UCSD-AML1 (cell line): ENCODE measurements around the gene ACVR1.

ENCODE experiments used
- DNase-seq: peaks from one replicate; lab custom pipeline; 2025; ENCODE audit not compliant: unreplicated experiment; lab: John Stamatoyannopoulos, UW

ACVR1 gene

DNA sequence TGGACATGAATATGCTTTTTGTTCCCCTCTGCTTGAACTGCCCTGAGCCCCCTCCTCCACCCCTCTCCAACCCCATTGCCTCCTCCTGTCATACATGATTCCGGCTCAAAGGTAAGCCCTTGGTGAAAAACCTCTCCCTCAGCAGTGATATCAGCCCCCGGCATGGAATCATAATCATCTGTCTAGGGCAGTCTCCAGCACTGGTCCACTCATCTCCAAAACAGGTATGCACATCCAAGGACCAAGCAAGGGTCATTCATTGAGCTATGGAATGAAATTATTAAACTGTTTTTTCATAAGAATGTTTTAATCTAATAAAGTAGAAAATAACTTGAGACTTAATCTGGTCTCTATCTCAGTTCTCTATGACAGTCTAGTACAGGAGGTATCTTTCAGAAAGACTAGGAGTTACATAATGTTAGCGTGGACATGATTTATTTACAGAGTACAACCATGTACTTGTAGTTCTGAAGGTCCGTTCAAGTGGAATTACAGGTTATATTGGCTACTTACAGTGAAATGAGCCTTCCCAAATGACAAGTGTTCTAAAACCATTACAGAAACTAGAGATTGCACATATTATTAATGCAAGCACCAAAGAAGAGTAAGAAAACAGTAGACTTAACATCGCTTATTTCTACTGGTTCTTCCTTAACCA lies 75.2 kb downstream of the ACVR1 start:
- no peak for DNase-seq

DNA sequence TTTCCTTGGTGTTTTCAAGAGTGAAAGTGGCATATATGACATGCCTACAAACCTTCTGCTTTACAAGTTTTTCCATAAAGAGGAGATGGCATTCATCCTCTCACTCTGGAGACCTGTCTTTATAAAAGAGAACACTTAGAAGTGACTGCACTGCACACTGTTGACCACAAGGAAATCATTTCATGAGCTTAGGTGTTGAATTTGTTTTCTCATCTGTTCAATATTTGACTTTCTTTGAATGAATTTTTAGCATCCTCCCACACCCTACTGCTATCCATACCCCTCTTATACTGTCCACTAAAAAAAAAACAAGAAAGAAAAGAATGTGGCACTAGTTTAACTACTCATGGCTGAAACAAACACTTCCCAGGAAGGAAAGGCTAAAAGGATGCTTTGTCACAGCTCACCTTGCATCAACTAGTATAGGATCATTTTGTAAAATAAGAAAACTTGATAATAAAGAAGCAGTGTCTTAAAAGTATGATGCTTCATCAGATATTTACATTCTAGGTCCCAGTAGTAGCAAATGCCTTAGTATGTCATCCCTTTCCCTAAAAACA lies 83.0 kb downstream of the ACVR1 start:
- no peak for DNase-seq

GRCh38 chr2:157792335-157793052 lies 83.6 kb downstream of the ACVR1 start:
- no peak for DNase-seq

GRCh38 chr2:157790780-157791179 lies 85.3 kb downstream of the ACVR1 start:
- no peak for DNase-seq

DNA sequence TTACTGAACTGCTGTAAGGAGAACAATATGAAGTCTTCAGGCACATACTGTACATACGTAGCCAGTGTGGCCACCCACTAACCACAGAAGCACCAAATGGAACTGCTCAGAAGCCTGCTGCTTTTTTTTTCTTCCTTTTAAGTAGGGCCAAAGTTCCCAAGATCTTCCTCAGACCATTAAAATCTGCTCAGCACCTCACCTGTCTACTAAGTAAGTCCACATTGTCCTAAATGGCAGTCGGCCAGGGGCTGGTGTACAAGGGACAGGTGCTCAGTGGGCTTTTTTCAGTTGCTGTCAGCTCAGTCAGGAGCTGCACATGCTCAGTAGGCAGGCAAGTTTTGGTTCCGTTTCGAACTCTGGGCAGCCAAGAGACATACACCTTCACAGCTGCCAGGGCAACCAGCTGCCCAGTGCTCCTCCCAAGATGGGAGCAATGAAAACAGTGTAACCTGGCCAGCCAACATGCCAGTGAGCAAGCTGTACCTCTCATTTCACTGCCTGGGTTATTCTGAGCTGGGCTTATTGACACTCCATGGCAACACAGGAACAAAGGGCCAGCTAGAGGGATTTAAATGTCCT lies 86.1 kb downstream of the ACVR1 start:
- DNase-seq: no peak

DNA sequence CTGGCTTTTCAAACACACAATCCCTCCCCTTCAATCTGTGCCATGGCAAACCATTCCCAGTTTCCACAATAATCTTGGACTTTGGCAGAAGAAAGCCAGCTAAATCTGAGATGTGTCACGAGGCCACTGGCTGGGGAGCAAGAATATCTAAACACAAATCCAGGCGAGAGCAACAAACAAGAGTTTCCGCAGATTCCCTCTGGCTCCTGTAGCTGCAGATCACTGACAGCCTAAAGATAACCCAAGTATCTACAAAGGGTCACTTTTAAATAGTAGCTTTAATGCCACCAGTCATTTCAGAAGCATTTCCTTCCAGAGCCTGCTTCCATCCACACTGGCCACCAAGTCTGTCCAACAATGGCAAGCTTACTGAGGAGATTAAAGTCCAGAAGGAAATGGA lies 86.9 kb downstream of the ACVR1 start:
- no peak for DNase-seq

- DNase-seq: no peak
Observed at GRCh38 chr2:157788201-157788600, 87.9 kb downstream of the ACVR1 start.

DNA sequence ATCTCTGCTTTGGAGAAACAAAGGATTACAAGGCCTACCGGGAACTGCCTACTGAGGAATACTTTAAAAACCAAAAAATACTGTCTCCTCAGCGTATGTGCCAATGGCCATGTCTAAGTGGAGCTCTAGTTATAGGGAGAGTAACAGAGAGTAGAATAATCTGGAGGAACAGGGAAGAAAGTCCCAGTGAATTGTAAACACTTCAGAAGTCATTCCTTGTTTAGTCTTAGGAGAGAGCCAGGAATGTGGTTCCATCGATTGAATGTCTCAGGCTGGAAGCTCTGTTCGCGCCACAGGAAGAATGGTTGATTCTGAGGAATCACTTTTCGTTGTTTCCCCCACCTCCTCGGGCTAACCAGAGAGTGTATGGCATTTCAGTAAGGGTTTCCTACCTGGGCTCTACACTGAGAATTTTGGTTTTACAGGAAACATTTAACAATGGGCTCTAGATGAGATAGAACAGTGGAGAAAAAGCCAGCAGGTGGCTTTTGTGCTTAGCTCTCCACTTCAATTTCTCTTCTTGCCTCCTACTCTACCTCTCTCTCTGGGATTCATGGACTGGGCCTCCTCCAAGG lies 88.7 kb downstream of the ACVR1 start:
- DNase-seq: no peak

- no peak for DNase-seq
Observed at GRCh38 chr2:157786663-157787363, 89.3 kb downstream of the ACVR1 start.

DNA sequence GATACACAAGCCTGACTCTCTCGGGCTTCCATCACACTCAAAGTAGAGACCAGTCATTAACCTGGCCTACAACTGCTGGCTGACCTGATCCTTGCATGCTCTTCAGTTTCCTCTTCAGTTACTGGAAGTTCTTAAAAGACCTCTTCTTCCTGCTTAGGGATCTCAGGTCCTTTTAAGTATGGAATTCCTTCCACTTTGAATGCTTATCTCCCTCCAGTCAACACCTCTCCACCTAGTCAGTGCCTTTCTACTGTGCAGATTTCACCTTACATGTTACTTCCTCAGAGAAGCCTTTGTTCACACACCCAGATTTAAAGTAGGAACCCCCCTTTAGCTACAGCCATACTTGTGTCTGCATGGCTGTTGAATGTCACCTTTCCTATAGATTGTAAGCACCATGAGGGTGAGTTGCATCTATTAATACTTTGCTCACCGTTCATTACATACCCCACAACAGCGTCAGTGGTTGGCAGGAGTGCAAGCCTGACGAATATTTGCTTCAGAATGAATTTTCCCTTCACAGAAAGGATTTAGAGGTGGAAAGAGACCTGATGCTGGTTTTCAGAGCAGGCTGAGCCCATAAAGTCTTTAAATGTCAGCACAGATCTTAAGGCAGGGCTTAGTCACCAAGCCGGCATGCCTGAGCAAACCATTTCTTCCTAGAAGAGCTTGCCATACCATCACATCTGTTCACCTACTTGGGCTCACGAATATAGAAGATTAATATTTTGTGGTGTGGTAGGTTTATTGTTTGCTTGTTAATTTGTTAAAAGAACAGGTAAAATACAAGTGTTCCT lies 90.1 kb downstream of the ACVR1 start:
- DNase-seq: no peak

DNA sequence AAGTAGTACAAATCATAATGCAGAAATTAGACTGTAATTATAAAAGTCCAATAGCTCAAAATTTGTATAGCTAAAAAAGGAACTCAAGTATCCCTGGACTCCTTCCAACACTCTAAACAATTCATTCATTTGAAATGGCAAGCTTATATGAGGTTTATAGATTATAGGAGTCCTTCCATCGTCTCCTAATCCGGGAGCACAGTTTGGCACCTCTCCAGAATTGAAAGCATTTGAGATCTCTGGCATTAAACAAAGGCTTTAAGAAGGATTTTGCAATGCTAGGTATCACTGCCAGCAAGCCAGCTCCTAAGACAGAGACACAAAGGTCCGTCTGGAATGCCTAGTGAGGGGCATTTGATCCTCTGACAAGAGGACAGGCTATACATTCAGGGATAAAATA lies 90.9 kb downstream of the ACVR1 start:
- DNase-seq: no peak

- no peak for DNase-seq
Observed at GRCh38 chr2:157784823-157785175, 91.3 kb downstream of the ACVR1 start.

- DNase-seq: no peak
Observed at GRCh38 chr2:157784169-157784822, 91.8 kb downstream of the ACVR1 start.

GRCh38 chr2:157783245-157783644 lies 92.9 kb downstream of the ACVR1 start:
- no peak for DNase-seq

DNA sequence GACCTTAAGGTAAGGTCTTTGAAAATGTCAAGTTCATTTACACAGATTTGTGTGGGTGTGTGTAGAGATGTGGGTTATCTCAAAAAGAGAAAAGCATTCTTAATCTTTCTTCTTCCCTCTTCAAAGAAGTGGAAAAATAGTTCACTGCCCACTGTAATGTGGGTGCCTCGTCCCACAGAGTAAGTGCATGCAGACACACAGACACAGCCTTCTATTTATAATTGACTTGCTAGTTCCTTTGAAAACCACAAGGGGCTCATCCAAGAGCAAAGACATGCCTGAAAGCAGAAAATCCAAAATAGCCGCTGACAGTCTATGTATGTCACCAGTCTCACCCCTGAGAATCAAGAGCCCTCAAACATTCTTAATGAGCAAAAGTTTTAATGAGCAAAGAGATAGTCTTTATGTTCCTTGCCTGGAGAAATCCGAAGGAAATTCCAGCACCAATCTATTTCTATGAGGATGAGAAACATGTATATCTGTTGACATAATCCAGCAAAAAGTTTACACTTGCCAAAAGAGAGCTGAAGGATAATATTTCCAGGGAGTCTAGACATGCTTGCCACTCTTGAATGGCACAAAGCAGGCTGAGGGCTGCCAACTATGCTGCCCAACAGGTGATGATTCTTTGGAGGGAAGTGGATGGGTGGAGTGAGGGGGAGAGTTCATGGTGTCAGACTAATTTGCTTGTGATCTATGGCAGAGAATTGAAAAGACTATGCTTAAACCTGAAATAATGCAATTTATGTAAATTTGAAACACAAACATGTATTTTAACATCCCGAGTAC lies 93.9 kb downstream of the ACVR1 start:
- no peak for DNase-seq

DNA sequence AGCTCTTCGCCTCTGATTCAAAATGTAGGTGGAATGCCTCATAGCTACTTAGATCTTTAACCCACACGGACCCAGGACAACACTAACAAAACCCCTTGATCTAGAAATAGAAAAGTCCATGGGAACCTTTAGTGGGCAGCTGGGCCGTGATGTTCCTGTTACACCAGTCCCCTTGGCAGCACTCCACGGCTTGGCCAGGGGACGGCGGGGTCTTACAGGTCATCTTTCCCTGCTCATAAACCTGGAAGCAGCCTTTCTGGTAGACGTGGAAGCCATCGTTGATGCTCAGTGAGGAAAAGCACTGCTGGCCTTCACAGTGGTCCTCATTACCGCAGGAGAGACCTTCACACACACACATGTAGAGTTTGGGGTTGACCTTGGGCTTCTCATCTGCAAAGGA lies 95.9 kb downstream of the ACVR1 start:
- DNase-seq: no peak

GRCh38 chr2:157779794-157780193 lies 96.3 kb downstream of the ACVR1 start:
- no peak for DNase-seq

DNA sequence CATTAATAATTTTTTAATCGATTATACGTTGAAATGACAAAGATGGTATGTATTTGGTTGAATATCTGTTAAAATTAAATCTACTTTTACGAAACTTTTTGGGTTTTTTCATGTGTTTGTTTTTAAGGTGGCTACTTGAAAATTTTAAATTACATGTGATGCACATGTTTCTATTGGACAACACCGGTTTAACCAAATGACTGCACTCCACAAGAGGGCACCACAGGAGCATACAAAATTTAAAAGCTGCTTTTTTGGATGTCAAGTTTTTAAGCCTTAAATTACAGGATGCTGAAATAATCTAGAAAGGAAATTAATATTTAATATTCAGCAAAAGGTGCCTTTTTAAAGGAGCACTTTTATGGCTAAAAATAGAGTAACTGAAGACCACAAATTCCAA lies 98.7 kb downstream of the ACVR1 start:
- peak; percentile 13 for DNase-seq

DNA sequence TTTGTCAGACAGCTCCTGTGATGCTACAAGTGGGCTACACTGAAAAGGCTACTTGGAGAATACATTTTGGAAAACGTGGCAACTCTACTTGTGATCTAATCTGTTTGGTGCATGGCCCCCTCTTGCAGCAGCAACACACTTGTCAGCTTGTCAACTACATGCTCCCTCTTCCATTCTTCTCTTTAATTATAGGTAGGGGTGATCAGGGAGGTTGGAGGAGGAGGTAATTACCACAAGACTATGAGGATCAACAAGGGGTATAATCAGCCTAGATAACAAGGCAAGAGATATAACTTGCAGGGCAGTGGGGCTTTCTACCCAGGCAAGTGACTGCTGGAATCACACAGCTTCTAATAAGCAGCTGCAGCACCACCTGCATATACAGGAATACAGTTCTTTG lies 104.9 kb downstream of the ACVR1 start:
- DNase-seq: no peak
